Subcutaneous abdominal adipose tissue (tissue), 5 donors: Measurements from ENCODE around the gene KMT2D.

Source experiments
- H3K27ac ChIP-seq: one replicate; pipeline ENCODE4 v1.7.0; 2013; ENCODE audit warnings: low read depth, mild to moderate bottlenecking, inconsistent platforms, low read length, moderate library complexity
- H3K27me3 ChIP-seq, 5 donors: one replicate each; pipeline ENCODE4 v1.7.0; 2013; ENCODE audit warnings: low read length in 5 of 5, inconsistent platforms in 1 of 5; ENCODE audit not compliant: control insufficient read depth in 5 of 5, insufficient read depth in 4 of 5
- H3K36me3 ChIP-seq, 5 donors: one replicate each; pipeline ENCODE4 v1.7.0; 2013; ENCODE audit warnings: low read length in 5 of 5; ENCODE audit not compliant: control insufficient read depth in 5 of 5, insufficient read depth in 5 of 5
- H3K4me1 ChIP-seq, 5 donors: one replicate each; pipeline ENCODE4 v1.7.0; 2013; ENCODE audit warnings: low read length in 5 of 5, mild to moderate bottlenecking in 3 of 5, moderate library complexity in 1 of 5; ENCODE audit not compliant: control insufficient read depth in 5 of 5, insufficient read depth in 5 of 5
- H3K4me3 ChIP-seq, 5 donors: one replicate each; pipeline ENCODE4 v1.7.0; 2013; ENCODE audit warnings: low read length in 5 of 5, low read depth in 1 of 5
- H3K9ac ChIP-seq, 5 donors: one replicate each; pipeline ENCODE4 v1.7.0; 2013; ENCODE audit warnings: low read length in 5 of 5, mild to moderate bottlenecking in 4 of 5, moderate library complexity in 3 of 5
- H3K9me3 ChIP-seq, 5 donors: one replicate each; pipeline ENCODE4 v1.7.0; 2013; ENCODE audit warnings: low read length in 5 of 5; ENCODE audit not compliant: control insufficient read depth in 5 of 5
- donor health status: healthy.
- donor health status: healthy.
- donor health status: healthy.
- donor health status: healthy.
- donor health status: healthy.

KMT2D gene

DNA sequence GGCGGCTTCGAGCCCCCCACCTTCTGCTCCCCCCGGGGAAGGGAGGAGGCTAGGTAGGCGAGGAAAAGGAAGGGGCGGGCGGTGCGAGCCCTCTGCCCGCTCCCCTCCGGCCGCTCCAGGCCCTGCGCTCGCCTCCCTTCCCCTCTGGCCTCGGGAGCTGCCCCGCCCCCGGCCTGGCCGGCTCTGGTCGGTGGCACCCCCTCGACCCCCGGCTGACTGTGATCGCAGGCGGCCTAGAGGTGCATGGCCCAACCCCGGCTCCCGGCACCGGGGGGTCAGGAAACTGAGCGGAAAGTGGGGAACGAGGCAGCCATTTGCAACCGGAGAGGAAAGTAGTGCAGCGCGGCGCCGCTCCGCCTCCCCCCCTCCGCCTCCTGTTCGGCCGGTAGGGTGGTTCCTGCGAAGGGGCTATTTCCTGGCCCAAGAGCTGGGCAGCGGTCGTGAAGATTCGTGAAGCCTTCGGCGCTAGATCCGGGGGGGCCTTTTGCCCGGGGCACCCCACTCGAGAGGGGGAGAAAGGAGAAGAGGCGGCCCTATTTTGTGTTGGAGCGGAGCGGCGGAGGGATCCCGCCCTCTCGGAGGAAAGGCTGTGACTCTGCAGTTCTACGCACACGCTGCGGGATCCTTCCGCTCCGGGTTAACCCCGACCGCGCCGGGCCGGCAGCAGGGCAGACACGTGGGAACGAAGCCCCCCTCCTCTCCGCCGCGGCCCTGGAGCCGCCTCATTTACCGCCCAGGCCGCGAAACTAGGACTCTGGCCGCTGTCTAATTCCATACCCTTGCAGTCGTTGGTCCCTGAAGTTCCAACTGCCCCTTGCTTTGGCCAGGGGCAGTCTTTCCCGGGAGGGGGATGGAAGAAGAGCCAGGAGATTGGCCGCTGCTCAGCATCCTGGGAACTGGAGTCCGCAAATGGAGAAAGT is at the start of gene KMT2D:
Gene KMT2D, minus strand, starts transcription at position 558 of the 920 bp plus-strand sequence. CDS start 5,470 bp downstream, outside the sequence.
- peaks cover 17 to 53% (median 49%) of the 10 kb centered on the region in 5 donors for H3K4me1 ChIP-seq
- H3K9ac ChIP-seq: peak within 1 kb of the TSS; percentile 82 to 99 (median 98)
- H3K4me3 ChIP-seq: peak within 1 kb of the TSS; percentile 85 to 95 (median 89)
- no peaks in the 10 kb centered on the region for H3K36me3 ChIP-seq
- no peaks in the 10 kb centered on the region for H3K9me3 ChIP-seq
- H3K27me3 ChIP-seq: no peaks in the 10 kb centered on the region
- peak within 1 kb of the TSS; percentile 92 for H3K27ac ChIP-seq

DNA sequence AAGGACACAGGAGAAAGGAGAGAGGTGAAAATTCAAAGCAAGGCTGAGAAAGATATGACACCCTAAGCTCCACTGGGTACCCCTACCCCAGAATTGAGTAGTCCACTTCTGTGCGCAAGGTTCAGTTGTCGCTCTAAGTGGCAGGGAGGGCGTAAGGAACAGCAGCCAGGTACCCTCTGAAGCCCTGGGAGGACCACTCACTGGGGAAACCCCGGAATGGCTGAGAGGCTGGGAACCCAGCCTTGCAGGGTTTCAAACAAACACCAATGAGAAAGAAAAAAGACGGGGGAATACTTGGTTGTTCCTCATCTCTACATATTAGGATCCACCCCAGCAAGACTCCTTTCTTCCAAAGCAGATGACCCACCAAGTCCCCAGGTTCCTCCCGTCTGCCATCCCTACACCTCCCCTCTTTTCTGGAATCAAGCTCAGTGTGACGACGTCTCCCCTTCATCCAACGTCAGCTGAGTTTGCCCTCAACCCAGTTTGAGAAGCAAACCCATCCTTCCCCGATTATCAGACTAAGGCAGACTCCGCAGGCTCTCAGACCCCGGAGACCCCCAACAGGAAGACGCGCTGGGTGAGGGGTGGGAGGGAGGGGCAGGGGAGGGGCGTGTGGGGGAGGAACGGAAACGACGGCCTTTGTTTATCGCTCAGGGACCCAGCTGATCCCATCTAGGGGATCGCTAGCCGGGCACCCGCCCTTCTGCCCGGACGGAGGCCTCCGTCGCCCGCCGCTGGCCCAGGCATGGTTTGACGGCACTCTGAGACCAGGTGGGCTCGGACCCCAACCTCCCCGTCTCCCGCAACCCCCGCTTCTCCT is 49.3 kb upstream of the KMT2D start:
- peaks cover 0 to 19% (median 6%) of the 10 kb centered on the region in 5 donors for H3K36me3 ChIP-seq
- peak overlapping the region; percentile 93 for H3K27ac ChIP-seq
- H3K27me3 ChIP-seq: no peaks in the 10 kb centered on the region
- H3K9ac ChIP-seq: peak overlapping the region; percentile 81 to 97 (median 92)
- H3K9me3 ChIP-seq: no peaks in the 10 kb centered on the region
- H3K4me1 ChIP-seq: peaks cover 10 to 54% (median 47%) of the 10 kb centered on the region in 5 donors
- peak overlapping the region; percentile 85 to 96 (median 92) for H3K4me3 ChIP-seq

DNA sequence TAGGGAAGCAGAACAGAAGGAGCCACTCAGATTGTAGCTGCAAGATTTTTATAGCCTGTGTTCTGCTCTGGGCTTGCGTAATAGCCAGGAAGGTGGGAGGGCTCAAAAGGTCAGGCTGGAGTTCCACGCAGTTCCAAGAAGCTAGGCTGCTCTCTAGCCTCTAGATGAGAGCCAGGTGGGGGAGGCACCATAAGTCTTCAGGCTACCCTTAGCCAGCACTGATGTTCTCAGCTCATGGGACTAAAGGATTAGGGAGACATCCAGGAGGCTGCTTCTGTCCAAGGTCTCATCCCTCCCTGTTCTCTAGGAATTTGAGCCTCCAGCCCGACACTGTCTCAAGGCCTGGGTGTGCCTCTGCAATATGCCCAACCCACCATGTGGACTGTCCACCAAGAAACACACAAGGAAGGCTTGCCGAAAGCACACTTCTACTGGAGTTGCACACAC is 48.4 kb upstream of the KMT2D start:
- H3K9ac ChIP-seq: peak overlapping the region in 4 of 5 donors; percentile 64 to 97 (median 70)
- no peaks in the 10 kb centered on the region for H3K27me3 ChIP-seq
- H3K9me3 ChIP-seq: no peaks in the 10 kb centered on the region
- H3K36me3 ChIP-seq: peaks cover 0 to 27% (median 15%) of the 10 kb centered on the region in 5 donors
- peak overlapping the region; percentile 85 to 96 (median 92) for H3K4me3 ChIP-seq
- H3K4me1 ChIP-seq: peaks cover 15 to 61% (median 56%) of the 10 kb centered on the region in 5 donors
- H3K27ac ChIP-seq: peak overlapping the region; percentile 93

DNA sequence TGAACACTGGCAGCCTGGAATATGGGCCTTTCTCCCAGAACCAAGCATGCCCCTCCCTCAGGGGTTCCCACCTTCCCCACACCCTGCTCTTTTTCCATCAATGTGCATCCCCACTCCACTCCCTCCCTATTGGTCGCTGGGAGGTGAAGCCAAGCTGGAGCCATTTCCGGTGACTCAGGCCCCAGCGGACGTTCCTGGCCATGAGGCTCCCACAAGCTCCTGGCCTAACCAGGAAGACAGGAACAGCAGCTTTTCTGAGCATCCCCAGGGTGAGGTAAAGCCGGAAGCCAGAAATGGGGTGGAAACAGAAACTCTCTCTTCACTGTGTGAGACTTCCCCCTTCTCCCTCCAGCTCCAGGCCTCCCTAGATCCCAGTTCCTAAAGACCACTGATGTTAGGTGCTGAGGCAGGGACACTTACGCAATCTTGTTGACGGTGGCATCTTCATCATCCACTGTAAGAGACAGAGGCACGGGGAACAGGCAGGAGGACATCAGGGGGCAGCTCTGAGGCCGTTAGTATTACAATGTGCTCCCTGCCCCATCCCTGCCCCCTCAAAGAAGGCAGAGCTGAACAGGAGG is 45.0 kb upstream of the KMT2D start:
- Histone ChIP-seq H3K36me3 (peaks cover 2 to 60% (median 49%) of the 10 kb centered on the region in 5 donors), H3K4me3 (no peak overlapping the region), H3K27me3 (no peaks in the 10 kb centered on the region), H3K4me1 (peaks cover 15 to 62% (median 56%) of the 10 kb centered on the region in 5 donors), H3K9me3 (no peaks in the 10 kb centered on the region), H3K9ac (peak overlapping the region in 2 of 5 donors; percentile 32 to 35), H3K27ac (peak overlapping the region; percentile 63)

- H3K27ac ChIP-seq: peak overlapping the region; percentile 23
- H3K4me1 ChIP-seq: peaks cover 15 to 60% (median 53%) of the 10 kb centered on the region in 5 donors
- H3K36me3 ChIP-seq: peaks cover 7 to 68% (median 56%) of the 10 kb centered on the region in 5 donors
- H3K27me3 ChIP-seq: no peaks in the 10 kb centered on the region
- peak overlapping the region in 1 of 5 donors; percentile 14 for H3K9ac ChIP-seq
- no peaks in the 10 kb centered on the region for H3K9me3 ChIP-seq
- H3K4me3 ChIP-seq: peak overlapping the region in 1 of 5 donors; percentile 10
These were observed 44.2 kb upstream of the KMT2D start for GRCh38 chr12:49104822-49105221.

- no peaks in the 10 kb centered on the region for H3K27me3 ChIP-seq
- H3K4me1 ChIP-seq: peaks cover 5 to 20% (median 15%) of the 10 kb centered on the region in 5 donors
- H3K9ac ChIP-seq: no peak overlapping the region
- no peak overlapping the region for H3K27ac ChIP-seq
- peaks cover 12 to 83% (median 82%) of the 10 kb centered on the region in 5 donors for H3K36me3 ChIP-seq
- H3K9me3 ChIP-seq: no peaks in the 10 kb centered on the region
- H3K4me3 ChIP-seq: no peak overlapping the region
These were observed 39.8 kb upstream of the KMT2D start for GRCh38 chr12:49100380-49100779.

DNA sequence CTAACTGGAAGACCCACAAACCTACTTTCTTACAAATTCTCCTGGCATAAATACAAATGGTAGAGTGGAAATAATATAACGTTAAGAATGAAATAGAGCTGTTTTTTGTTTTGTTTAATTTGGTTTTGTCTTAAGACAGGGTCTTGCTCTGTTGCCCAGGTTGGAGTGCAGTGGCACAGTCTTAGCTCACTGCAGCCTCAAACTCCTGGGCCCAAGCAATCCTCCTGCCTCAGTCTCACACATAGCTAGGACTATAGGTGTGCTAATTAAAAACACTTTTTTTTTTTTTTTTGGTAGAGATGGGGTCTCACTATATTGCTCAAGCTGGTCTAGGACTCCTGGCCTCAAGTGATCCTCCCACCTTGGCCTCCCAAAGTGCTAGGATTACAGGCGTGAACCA is 38.1 kb upstream of the KMT2D start:
- H3K4me1 ChIP-seq: peaks cover 1 to 15% (median 12%) of the 10 kb centered on the region in 5 donors
- no peak overlapping the region for H3K9ac ChIP-seq
- H3K27me3 ChIP-seq: peaks cover 9 to 11% (median 11%) of the 10 kb centered on the region in 5 donors

GRCh38 chr12:49098035-49098451 is 37.4 kb upstream of the KMT2D start:
- Histone ChIP-seq H3K9ac (no peak overlapping the region), H3K27ac (no peak overlapping the region), H3K9me3 (no peaks in the 10 kb centered on the region), H3K27me3 (peaks cover 14 to 18% (median 18%) of the 10 kb centered on the region in 5 donors), H3K36me3 (peaks cover 12 to 65% (median 62%) of the 10 kb centered on the region in 5 donors), H3K4me1 (peaks cover 1 to 17% (median 13%) of the 10 kb centered on the region in 5 donors), H3K4me3 (no peak overlapping the region)

More for the DNA sequence above, 38.1 kb upstream of the KMT2D start:
- no peak overlapping the region for H3K4me3 ChIP-seq
- H3K36me3 ChIP-seq: peaks cover 12 to 71% (median 67%) of the 10 kb centered on the region in 5 donors
- H3K9me3 ChIP-seq: no peaks in the 10 kb centered on the region
- H3K27ac ChIP-seq: no peak overlapping the region

DNA sequence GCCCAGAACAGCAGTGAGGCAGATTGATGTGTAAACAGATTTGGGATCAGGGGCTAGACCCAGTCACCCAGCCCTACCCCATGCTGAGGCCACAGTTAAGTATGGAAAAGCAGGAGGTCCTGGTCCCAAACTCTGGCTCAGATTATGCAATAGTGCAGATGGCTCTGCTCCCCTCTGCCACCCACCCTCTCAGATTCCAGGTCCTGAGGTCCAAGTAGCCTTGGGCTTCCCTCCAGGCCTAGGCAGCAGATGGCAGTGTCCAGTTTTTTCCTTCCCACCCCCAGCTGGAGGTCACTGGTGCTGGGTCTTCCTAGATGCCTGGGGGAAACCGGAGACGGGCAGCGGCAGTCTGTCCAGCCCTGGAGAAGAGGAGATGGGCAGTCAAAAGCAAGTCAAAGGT is 36.8 kb upstream of the KMT2D start:
- Histone ChIP-seq H3K4me1 (peaks cover 1 to 23% (median 17%) of the 10 kb centered on the region in 5 donors), H3K9ac (no peak overlapping the region), H3K27me3 (peaks cover 15 to 24% (median 22%) of the 10 kb centered on the region in 5 donors), H3K4me3 (no peak overlapping the region), H3K9me3 (no peaks in the 10 kb centered on the region), H3K27ac (no peak overlapping the region), H3K36me3 (peaks cover 12 to 58% (median 55%) of the 10 kb centered on the region in 5 donors)
